ENCODE data around the gene CALHM2.

The CALHM2 gene

DNA sequence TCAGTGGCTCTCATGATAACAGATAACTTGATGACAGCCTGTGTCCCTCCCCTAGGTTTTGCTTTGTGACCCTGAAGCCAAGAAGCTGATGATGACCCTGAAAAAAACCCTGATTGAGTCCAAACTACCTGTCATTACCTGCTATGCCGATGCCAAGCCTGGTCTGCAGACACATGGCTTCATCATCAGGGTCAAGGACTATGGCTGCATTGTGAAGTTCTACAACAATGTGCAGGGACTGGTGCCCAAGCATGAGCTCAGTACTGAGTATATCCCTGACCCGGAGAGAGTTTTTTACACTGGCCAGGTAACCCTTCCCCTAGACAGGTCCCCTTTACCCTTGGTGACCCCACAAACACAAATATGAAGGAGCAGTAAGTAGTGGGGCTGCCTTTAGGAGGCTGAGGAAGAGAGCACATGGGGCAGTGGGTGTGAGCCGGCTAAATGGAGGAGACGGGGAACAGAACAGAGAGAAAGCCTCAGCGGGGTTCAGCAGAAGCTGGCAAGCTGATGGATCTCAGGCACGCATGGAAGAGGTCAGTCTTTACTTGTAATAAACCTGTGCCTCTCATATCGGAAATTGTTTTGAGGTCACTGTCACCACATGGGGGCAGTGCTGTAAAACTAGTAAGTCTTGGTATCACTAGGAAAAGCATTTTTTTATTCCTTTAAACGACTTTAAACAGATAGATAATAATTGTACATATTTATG is 35.6 kb downstream of the CALHM2 start:
- no peak for DNase-seq (ENCODE audit: low read depth)

DNA sequence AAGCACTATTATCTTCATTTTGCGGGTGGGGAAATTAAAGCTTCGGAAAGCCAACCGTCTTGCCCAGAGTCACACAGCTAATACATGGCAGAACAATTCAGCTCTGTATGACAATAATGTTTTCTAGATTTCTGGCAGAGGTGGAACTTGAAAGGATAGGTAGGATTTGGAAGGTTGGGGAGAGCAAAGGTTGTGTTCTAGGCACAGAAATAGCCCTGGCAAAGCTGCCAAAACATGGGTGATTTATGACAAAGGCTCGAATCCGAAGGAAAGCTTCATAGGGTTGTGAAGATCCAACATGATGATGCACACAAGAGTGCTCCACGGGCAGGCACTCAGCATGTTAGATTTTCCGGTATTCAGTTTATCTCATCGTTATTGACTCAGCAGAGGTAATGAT is 36.6 kb downstream of the CALHM2 start:
- DNase-seq (ENCODE audit: low read depth) = no peak

DNA sequence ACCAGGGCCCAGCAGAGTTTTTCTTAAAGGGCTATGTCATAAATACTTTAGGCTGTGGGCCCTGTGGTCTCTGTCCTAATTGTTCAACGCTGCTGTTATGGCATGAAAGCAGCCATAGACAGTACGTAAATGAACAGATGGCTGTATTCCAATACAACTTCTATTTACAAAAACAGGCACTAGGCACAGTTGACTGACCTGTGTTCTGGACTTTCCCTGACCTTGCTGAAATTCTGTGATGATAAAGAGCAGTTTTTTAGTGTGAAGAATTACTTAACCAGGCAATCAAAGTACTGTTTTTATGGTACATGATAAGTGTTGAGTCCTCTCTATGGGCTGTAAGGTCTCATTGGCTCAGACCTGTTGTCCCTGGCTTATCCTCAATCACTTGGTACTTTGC is 38.6 kb downstream of the CALHM2 start:
- DNase-seq (ENCODE audit: low read depth) = no peak

GRCh38 chr10:103397191-103397825 is 54.9 kb downstream of the CALHM2 start:
- no peak for DNase-seq (ENCODE audit: low read depth)

DNA sequence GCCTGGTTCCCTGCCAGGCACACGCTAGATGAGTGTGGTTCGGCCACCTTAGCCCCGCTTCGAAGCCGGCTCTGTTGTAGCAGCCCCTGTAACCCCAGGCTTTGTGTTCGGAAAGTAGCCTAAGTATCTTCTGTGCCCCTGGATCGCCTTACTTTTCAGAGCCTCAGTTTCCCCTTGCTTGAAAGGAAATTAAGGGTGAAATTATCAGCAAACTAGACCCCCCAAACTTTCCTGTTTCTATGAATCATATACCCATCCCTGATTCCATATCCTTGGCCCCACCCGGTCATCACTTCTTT is 55.4 kb downstream of the CALHM2 start:
- DNase-seq (ENCODE audit: low read depth) = no peak

Measured in stimulated activated CD8-positive, alpha-beta memory T cell treated with anti-CD3 and anti-CD28 coated beads, Interleukin-7, amount 100 ng/mL, for 24 hours (primary cell).